Measurements from ENCODE around the gene ESF1.

The ESF1 gene

GRCh38 chr20:13671916-13672378, 112.8 kb downstream of the ESF1 start:
- no peak for DNase-seq

GRCh38 chr20:13671512-13671911, 113.2 kb downstream of the ESF1 start:
- DNase-seq, result no peak

- DNase-seq, result no peak
Observed at GRCh38 chr20:13670160-13670559, 114.6 kb downstream of the ESF1 start.

- DNase-seq, result no peak
Observed at GRCh38 chr20:13665709-13666395, 118.9 kb downstream of the ESF1 start.
